NCI-H1694 treated with DMSO at 0.1 percent for 48 hours (cell line): ENCODE data around the gene KCNJ3.
A peak's percentile ranks its signal among the peaks of the same experiment; 100 is the strongest.
"Not testable (repeated sequence)": the region's sequence is repeated elsewhere in the genome, so short reads cannot be mapped to it uniquely, and the experiment has no call there.

ENCODE experiments used
- DNase-seq: peaks from one replicate; lab custom pipeline; 2025; lab: John Stamatoyannopoulos, UW

The KCNJ3 gene

GRCh38 chr2:154846842-154847241, 148.3 kb downstream of the KCNJ3 start:
- no peak for DNase-seq

DNA sequence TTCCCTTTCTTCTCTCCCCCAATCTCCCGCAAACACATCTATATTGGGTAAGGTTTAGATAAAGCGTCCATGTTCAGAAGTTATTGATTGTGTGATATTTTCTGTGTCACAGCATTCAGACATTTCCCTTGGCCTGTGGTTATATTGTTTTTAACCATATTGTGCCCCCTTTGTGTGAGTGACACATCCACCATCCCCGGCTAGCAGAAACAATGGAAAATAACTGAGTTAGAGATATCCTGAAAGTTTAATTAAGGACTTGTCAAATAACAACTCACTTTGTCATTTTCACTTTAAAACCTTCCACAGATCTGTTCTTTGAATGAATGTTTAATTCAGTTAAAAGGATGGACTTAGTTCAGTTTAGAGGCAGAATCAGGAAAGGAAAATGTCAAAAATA, 151.0 kb downstream of the KCNJ3 start:
- DNase-seq, result peak; percentile 59

DNA sequence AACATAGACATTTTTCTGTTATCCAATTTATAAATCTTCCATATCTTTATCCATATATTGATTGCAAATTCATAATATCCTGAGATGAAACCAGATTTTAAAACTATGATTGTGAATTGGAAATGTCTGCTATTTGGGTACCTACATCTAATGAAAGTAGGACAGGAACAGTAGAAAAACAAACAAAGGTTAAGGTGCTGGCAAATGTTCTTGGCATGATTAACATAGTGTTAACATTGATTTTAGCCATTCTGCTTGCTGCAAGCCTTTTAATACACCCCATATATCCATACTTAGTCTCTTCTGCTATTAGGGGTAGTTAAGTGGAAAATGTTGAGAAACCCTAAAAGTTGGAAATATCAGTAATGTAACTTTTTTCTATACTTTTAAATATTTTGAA, 152.0 kb downstream of the KCNJ3 start:
- no peak for DNase-seq

- DNase-seq, result no peak
Measured at GRCh38 chr2:154855138-154855537, 156.6 kb downstream of the KCNJ3 start.

- DNase-seq, result not testable (repeated sequence)
Measured at GRCh38 chr2:154867151-154867550, 168.7 kb downstream of the KCNJ3 start.

- DNase-seq, result no peak
Measured at GRCh38 chr2:154875999-154876398, 177.5 kb downstream of the KCNJ3 start.

DNA sequence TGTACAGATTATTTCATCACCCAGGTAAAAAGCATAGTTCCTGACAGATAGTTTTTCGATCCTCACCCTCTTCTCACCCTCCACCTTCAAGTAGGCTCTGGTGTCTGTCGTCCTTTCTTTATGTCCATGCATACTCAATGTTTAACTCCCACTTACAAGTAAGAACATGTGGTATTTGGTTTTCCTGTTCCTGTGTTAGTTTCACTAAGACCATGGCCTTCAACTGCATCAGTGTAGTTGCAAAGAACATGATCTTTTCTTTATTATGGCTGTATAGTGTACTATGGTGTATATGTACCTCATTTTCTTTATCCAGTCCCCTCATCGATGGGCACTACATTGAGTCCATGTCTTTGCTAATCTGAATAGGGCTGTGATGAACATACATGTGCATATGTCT, 184.2 kb downstream of the KCNJ3 start:
- DNase-seq, result no peak

DNA sequence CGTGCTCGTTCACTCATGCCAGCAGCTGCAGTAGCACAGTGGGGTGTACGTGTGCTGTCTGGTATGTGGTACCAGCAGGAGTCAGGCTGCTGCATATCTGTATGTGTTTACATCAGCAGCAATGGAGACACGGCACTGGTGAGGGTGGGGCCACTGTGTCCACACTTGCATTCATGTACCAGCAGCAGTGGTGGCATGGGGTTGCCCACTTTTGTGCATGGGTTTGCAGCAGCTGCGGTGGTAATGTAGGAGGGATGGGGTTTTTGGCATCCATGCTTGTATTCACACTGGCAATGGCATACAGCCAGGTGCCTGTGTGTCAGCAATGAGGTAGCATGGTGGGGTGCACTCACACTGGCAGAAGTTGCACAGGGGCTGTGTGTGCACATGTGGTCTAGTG, 187.8 kb downstream of the KCNJ3 start:
- no peak for DNase-seq

DNA sequence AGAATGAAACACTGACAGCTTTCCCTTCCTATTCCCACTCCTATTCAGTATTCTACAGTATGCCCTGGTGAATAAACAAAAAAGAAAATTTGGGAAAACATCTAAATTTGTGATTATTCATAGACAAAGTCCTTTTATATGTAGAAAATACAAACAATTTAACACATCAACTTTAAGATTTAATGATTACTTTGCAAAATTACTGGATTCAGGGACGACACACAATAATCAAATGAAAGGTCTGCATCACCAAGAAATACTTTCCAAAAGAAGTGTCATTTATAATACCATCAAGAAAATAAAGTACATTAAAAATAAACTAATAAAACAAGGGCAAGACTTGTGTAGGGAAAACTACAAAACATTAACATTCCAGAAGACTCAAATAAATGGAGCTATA, 199.8 kb downstream of the KCNJ3 start:
- no peak for DNase-seq

- no peak for DNase-seq
Measured at GRCh38 chr2:154901063-154901462, 202.6 kb downstream of the KCNJ3 start.
